Heart left ventricle (tissue), 16 donors: ENCODE data around the gene GMCL1. TPM values are rescaled to one million over a fixed set of nuclear protein-coding genes. Genes with fewer than 3 reads are reported as not detected.
"Not testable (repeated sequence)": the region's sequence is repeated elsewhere in the genome, so short reads cannot be mapped to it uniquely, and the experiment has no call there.

Source experiments
- ATAC-seq, 4 donors: fragments of 200-7000 bp; cut with Tn5 transposase; one replicate each; pipeline ENCODE4 v1.9.1; 2020 to 2022; ENCODE audit warnings: moderate library complexity in 4 of 4, mild to moderate bottlenecking in 3 of 4, moderate number of reproducible peaks in 1 of 4
- DNase-seq, 5 donors: peaks; one replicate each; pipeline ENCODE4 v3.0.0-alpha.2; 2020
- H3K27ac ChIP-seq, 12 donors: fragments of 200-600 bp; sonication (generic) in 4 of 12; one replicate each; pipeline versions ENCODE4 v1.5.0 to v1.8.0; 2016 to 2022; ENCODE audit warnings: mild to moderate bottlenecking in 2 of 12
- H3K27me3 ChIP-seq, 9 donors: fragments of 200-600 bp; sonication (generic) in 2 of 9; one replicate each; pipeline versions ENCODE4 v1.5.1 to v1.8.0; 2016 to 2022; ENCODE audit warnings: mild to moderate bottlenecking in 3 of 9
- H3K36me3 ChIP-seq, 9 donors: fragments of 200-600 bp; sonication (generic) in 2 of 9; one replicate each; pipeline versions ENCODE4 v1.5.0 to v1.8.0; 2018 to 2022; ENCODE audit warnings: mild to moderate bottlenecking in 2 of 9
- H3K4me1 ChIP-seq, 12 donors: fragments of 200-600 bp; sonication (generic) in 4 of 12; one replicate each; pipeline versions ENCODE4 v1.5.0 to v1.8.0; 2016 to 2022; ENCODE audit warnings: mild to moderate bottlenecking in 3 of 12
- H3K4me3 ChIP-seq, 12 donors: fragments of 200-600 bp; sonication (generic) in 4 of 12; one replicate each; pipeline versions ENCODE4 v1.5.0 to v1.8.0; 2017 to 2022; ENCODE audit warnings: mild to moderate bottlenecking in 9 of 12, moderate library complexity in 4 of 12
- H3K9me3 ChIP-seq, 12 donors: fragments of 200-600 bp; sonication (generic) in 4 of 12; one replicate each; pipeline versions ENCODE4 v1.5.0 to v1.8.0; 2016 to 2022; ENCODE audit warnings: mild to moderate bottlenecking in 1 of 12
- CTCF ChIP-seq, 12 donors: fragments of 200-600 bp; sonication (generic) in 4 of 12; IDR thresholded peaks; one replicate each; pipeline versions ENCODE4 v1.5.0 to v1.8.0; 2018 to 2022; ENCODE audit warnings: antibody characterized with exemption in 12 of 12, mild to moderate bottlenecking in 5 of 12
- POLR2A ChIP-seq, 2 donors: fragments of 450-650 bp; IDR thresholded peaks; one replicate each; pipeline ENCODE4 v1.6.1; 2017; ENCODE audit warnings: antibody characterized with exemption in 2 of 2, mild to moderate bottlenecking in 2 of 2, moderate library complexity in 2 of 2
- WGBS, 4 donors: extraction: QIAGEN DNeasy Blood & Tissue Kit in 2 of 4; methylation state at CpG; one replicate each; pipeline versions ENCODE4 v1.1.5 to v1.1.7; 2013 to 2018; 5-methylcytosine and 5-hydroxymethylcytosine counted together
- intact Hi-C, 10 donors: fragments of 100-400 bp; cut with DNase I; formaldehyde crosslinking; loops; one replicate each; pipeline versions ENCODE4 v1.11.1 to v1.14.2; 2022
- polyA plus RNA-seq, 2 donors: library from polyadenylated mRNA; stranded (reverse); fragments of 200-250 nt; gene quantifications; one replicate each; pipeline ENCODE4 v1.2.3, GENCODE V29; 2013
- total RNA-seq, 9 donors: library from RNA; depleted of rRNA in 2 of 9; stranded (reverse); fragments of >200 nt in 2 of 9; fragmentation: NEBNext Ultra II Directional in 3 of 9; extraction: Animal tissue kit (Norgen Biotek cat#: 25700) in 3 of 9; gene quantifications; one replicate each; pipeline versions ENCODE4 v1.1.0 to v1.2.4, GENCODE V29; 2016 to 2023
- donor health status: ischemic (EF 13 %, LVEDD 7.1; RV severe dilation, severe dysfunction).
- donor health status: healthy with polysubstance abuse.
- donor health status: DM: no; HTN: yes; CAD: no.
- donor health status: DM: no; HTN: no; CAD: no.
- donor health status: ischemic (EF 25% LVEDD 6.9; RV normal size, moderate dysfunction).
- donor health status: ischemic (EF 25% LVEDD 5.7; RV mildly dilated, moderate dysfunction).
- donor health status: healthy.
- donor health status: DM: yes; HTN: yes; CAD: no.
- donor health status: ischemic (EF 35%, LVEDD 5.7; RV mildly dilated, moderate dysfunction).
- donor health status: nonischemic (EF 11% LVEDD 7.7; RV severe dilation, severe dysfunction).
- donor health status: DM: yes; HTN: yes; CAD: no.
- donor health status: PGD.
- donor health status: ischemic (EF 29% LVEDD 5.4; RV normal size, mild dysfunction).
- donor health status: nonischemic (EF 23%, LVEDD 6.1; RV moderate dilation, normal function).

GMCL1 gene
- total and polyA plus RNA-seq, 11 donors, result 1.8 to 7.2 (median 5.0) TPM

GRCh38 chr2:69893684-69894551 lies 64.5 kb downstream of the GMCL1 start, which contains the start of gene SNRNP27:
Gene SNRNP27, plus strand, starts transcription at chr2:69893956. Its CDS starts 29 bp downstream, at chr2:69893985.
- DNase-seq, result peak; percentile 73 to 88 (median 81)
- Histone ChIP-seq H3K27ac (peak within 1 kb of the TSS in 11 of 12 donors; percentile 66 to 91 (median 80)), H3K4me3 (peak within 1 kb of the TSS; percentile 56 to 93 (median 80)), H3K27me3 (no peaks in the 10 kb centered on the region), H3K4me1 (peaks cover 0 to 29% (median 15%) of the 10 kb centered on the region in 12 donors), H3K36me3 (peaks cover 0 to 39% (median 34%) of the 10 kb centered on the region in 9 donors), H3K9me3 (peaks cover 0 to 6% (median 0%) of the 10 kb centered on the region in 12 donors)
- peak in 1 of 2 donors; percentile 46 for TF ChIP-seq POLR2A (IDR thresholded peaks at IDR 0.05)
- TF ChIP-seq CTCF (IDR thresholded peaks at IDR 0.05), result peak in 1 of 12 donors; percentile 11
- ATAC-seq, result peak; percentile 87 to 94 (median 91)
- intact Hi-C loops, result loop anchor here in 1 of 10 donors (10.0 kb wide), 1 partner anchor 169 kb away; no protein-coding TSS in a partner anchor
- WGBS, 4 donors, result 0 to 1% (median 0%) methylated on average over 32 of the region's 32 CpGs

- intact Hi-C loops, result loop anchor here in 1 of 10 donors (10.0 kb wide), 1 partner anchor 170 kb away; no protein-coding TSS in a partner anchor
- Histone ChIP-seq H3K36me3 (peaks cover 0 to 47% (median 43%) of the 10 kb centered on the region in 9 donors), H3K4me3 (peak overlapping the region; percentile 56 to 93 (median 80)), H3K4me1 (peaks cover 0 to 29% (median 15%) of the 10 kb centered on the region in 12 donors), H3K27ac (peak overlapping the region in 7 of 12 donors; percentile 79 to 91 (median 86))
- H3K27me3 ChIP-seq, DNase-seq, H3K9me3 ChIP-seq: not testable (repeated sequence)
- peak in 1 of 4 donors; percentile 15 for ATAC-seq
- 33 to 36% (median 36%) methylated on average over 23 of the region's 23 CpGs for WGBS, 4 donors
Observed at GRCh38 chr2:69894737-69895136, 65.3 kb downstream of the GMCL1 start.

GRCh38 chr2:69902213-69902922 lies 72.9 kb downstream of the GMCL1 start:
- peak in 3 of 5 donors; percentile 32 to 71 (median 37) for DNase-seq
- 58 to 68% (median 62%) methylated on average over 8 of the region's 8 CpGs for WGBS, 4 donors

More at GRCh38 chr2:69902213-69902922, 72.9 kb downstream of the GMCL1 start:
- ATAC-seq, result no peak
- intact Hi-C loops, result no loop called here
- TF ChIP-seq POLR2A (IDR thresholded peaks at IDR 0.05), result no peak
- no peak for TF ChIP-seq CTCF (IDR thresholded peaks at IDR 0.05)
- H3K4me3 ChIP-seq, result peak overlapping the region in 1 of 12 donors; percentile 8
- H3K27me3 ChIP-seq, result no peaks in the 10 kb centered on the region
- H3K27ac ChIP-seq, result peak overlapping the region in 1 of 12 donors; percentile 66
- peaks cover 0 to 19% (median 0%) of the 10 kb centered on the region in 12 donors for H3K4me1 ChIP-seq
- peaks cover 0 to 94% (median 88%) of the 10 kb centered on the region in 9 donors for H3K36me3 ChIP-seq
- H3K9me3 ChIP-seq, result no peaks in the 10 kb centered on the region
